ENCODE measurements around the gene OR1M1. TPM values are rescaled to one million over a fixed set of nuclear protein-coding genes. Genes with fewer than 3 reads are reported as not detected.
A peak's percentile ranks its signal among the peaks of the same experiment; 100 is the strongest.

OR1M1 gene
- total RNA-seq, 1 donor from 2014 or later: not detected

DNA sequence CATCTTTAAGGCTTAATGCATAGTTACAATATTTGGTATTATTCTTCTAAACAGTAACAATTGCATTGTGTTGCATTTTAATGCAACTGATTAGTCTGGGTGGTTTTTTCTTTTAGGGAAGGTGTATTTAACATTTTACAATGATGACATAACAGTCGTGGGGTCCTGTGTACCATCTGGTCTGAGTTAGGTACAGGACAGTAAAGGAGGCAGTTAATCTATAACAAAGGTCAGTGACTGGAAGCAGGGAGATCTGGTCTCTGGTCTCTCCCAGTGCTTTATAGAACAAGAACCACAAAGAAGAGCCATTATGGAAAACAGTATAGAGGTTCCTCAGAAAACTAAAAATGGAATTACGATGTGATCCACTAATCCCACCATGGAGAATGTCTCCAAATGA, 23.1 kb downstream of the OR1M1 start:
- H3K9me3 Mint-ChIP-seq: no peaks in the 10 kb centered on the region
- H3K27me3 Mint-ChIP-seq (ENCODE audit: low read depth): no peaks in the 10 kb centered on the region
- H3K4me3 Mint-ChIP-seq (ENCODE audit: low read depth): no peak overlapping the region
- H3K36me3 Mint-ChIP-seq (ENCODE audit: low read depth): no peaks in the 10 kb centered on the region
- DNase-seq (ENCODE audit: low spot score): no peak
- H3K27ac Mint-ChIP-seq: no peak overlapping the region
- no peaks in the 10 kb centered on the region for H3K4me1 Mint-ChIP-seq (ENCODE audit: low read depth)
- intact Hi-C loops (cut with micrococcal nuclease): no loop called here

DNA sequence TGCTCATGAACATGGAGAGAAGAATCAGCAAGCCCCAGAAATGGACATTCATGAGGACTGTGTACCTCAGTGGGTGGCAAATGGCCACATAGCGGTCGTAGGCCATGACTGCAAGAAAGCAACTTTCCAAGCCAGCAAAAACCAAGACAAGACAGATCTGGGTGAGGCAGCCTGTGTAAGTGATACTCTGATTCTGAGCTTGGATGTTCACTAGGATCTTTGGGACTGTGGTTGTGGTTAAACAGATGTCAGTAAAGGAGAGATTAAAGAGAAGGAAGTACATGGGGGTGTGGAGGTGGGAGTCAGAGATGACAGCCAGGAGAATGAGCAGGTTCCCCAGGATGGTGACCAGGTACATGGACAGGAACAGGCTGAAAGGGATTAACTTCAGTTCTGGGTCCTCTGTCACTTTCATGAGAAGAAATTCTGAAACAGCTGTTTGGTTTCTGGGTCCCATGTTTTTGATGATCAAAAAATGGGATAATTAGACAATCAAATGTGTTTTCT, 28.5 kb downstream of the OR1M1 start, which contains the start of gene OR7G1:
TSS of gene OR7G1 (minus strand) at position 457 of the 507 bp plus-strand sequence. CDS start at position 457, 0 bp downstream.
- intact Hi-C loops (cut with micrococcal nuclease): no loop called here
- Mint-ChIP-seq H3K27me3 (ENCODE audit: low read depth) (peaks cover 1% of the 10 kb centered on the region), H3K4me3 (ENCODE audit: low read depth) (no peak within 1 kb of the TSS), H3K27ac (no peak within 1 kb of the TSS), H3K36me3 (ENCODE audit: low read depth) (no peaks in the 10 kb centered on the region), H3K4me1 (ENCODE audit: low read depth) (no peaks in the 10 kb centered on the region), H3K9me3 (no peaks in the 10 kb centered on the region)
- DNase-seq (ENCODE audit: low spot score): no peak

DNA sequence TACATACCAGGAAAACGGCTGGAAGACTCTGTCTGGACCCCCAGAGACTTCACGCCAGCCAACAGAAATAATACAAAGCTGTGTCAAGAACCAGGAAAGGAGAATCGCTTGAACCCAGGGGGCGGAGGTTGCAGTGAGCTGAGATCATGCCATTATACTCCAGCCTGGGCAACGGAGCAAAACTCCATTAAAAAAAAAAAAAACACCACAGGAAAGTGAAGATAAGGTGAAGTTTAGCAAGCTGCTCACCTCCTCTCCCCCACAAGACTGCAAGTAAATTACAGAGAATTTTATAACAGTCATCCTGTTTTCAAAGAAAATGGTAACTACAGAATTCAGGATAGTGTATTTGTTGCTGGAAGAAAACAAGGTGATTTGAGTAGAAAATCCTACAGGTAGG, 29.7 kb downstream of the OR1M1 start:
- H3K27me3 Mint-ChIP-seq (ENCODE audit: low read depth): peaks cover 1% of the 10 kb centered on the region
- no peaks in the 10 kb centered on the region for H3K9me3 Mint-ChIP-seq
- no peaks in the 10 kb centered on the region for H3K36me3 Mint-ChIP-seq (ENCODE audit: low read depth)
- no peaks in the 10 kb centered on the region for H3K4me1 Mint-ChIP-seq (ENCODE audit: low read depth)
- intact Hi-C loops (cut with micrococcal nuclease): no loop called here
- no peak for DNase-seq (ENCODE audit: low spot score)
- no peak overlapping the region for H3K4me3 Mint-ChIP-seq (ENCODE audit: low read depth)
- no peak overlapping the region for H3K27ac Mint-ChIP-seq

DNA sequence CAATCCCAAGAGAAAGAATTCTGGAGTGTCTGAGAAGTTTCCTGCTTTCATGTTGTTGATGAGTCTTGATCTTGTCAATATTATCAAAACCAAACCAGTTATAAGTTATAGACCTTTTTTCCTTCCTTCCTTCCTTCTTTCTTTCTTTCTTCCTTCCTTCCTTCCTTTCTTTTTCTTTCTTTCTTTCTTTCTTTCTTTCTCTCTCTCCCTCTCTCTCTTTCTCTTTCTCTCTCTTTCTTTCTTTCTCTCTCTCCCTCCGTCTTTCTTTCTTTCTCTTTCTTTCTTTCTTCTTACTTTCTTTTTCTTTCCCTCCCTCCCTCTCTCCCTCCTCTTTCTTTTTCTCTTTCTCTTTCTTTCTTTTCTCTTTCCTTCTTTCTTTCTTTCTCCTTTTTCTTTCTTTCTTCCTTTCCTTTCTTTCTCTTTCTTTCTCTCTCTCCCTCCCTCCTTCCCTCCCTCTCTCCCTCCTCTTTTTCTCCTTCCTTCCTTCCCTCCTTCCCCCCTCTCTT, 40.1 kb downstream of the OR1M1 start, which contains the start of gene OR7G3:
TSS of gene OR7G3 (minus strand) at position 51 of the 506 bp plus-strand sequence. CDS start at position 51, 0 bp downstream.
- DNase-seq (ENCODE audit: low spot score): no peak
- H3K9me3 Mint-ChIP-seq: peaks cover 6% of the 10 kb centered on the region
- no peaks in the 10 kb centered on the region for H3K36me3 Mint-ChIP-seq (ENCODE audit: low read depth)
- peaks cover 2% of the 10 kb centered on the region for H3K4me1 Mint-ChIP-seq (ENCODE audit: low read depth)
- no peaks in the 10 kb centered on the region for H3K27me3 Mint-ChIP-seq (ENCODE audit: low read depth)
- H3K27ac Mint-ChIP-seq: no peak within 1 kb of the TSS
- intact Hi-C loops (cut with micrococcal nuclease): no loop called here
- no peak within 1 kb of the TSS for H3K4me3 Mint-ChIP-seq (ENCODE audit: low read depth)

DNA sequence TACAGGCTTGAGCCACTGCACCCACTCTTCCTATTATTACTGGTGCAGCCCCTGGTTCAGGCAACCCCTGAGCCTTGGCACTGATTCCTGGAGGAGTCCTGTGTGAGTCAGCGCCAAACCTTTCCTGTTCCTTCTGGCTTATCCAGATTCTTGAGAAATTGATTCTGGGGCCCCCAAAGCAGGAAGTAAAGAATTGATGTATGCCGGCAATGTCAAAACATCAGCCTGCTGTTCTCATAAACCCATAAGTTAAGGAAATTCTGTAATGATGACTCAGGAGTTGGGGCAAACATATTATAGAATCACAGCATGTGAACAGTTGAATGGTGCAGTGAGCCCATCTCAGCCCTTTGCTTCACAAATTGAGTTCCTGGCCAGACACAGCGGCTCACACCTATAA, 41.3 kb downstream of the OR1M1 start:
- H3K27me3 Mint-ChIP-seq (ENCODE audit: low read depth): no peaks in the 10 kb centered on the region
- peaks cover 5% of the 10 kb centered on the region for H3K9me3 Mint-ChIP-seq
- DNase-seq (ENCODE audit: low spot score): no peak

DNA sequence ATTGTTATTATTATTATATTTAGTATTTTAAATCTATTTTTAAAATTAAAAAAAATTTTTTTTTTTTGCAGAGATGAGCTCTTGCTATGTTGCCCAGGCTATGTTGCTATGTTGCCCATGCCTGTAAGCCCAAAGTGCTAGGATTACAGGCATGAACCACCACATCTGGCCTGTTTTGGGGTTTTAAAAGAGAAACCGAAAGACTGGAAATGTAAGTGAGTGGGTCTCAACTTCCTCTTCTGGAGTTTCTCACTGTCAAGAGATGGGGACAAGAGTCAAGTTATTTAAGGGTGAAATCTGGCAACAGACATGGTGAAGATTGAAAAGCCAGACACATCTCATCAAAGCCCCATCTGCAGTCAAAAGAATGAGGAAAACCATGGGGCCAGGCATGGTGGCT, 44.1 kb downstream of the OR1M1 start:
- Mint-ChIP-seq H3K36me3 (ENCODE audit: low read depth) (no peaks in the 10 kb centered on the region), H3K9me3 (no peaks in the 10 kb centered on the region), H3K4me3 (ENCODE audit: low read depth) (no peak overlapping the region), H3K4me1 (ENCODE audit: low read depth) (peaks cover 2% of the 10 kb centered on the region), H3K27ac (no peak overlapping the region), H3K27me3 (ENCODE audit: low read depth) (no peaks in the 10 kb centered on the region)
- no peak for DNase-seq (ENCODE audit: low spot score)
- intact Hi-C loops (cut with micrococcal nuclease): no loop called here

More for the DNA sequence above, 41.3 kb downstream of the OR1M1 start:
- no peak overlapping the region for H3K27ac Mint-ChIP-seq
- intact Hi-C loops (cut with micrococcal nuclease): no loop called here
- no peak overlapping the region for H3K4me3 Mint-ChIP-seq (ENCODE audit: low read depth)
- peaks cover 2% of the 10 kb centered on the region for H3K4me1 Mint-ChIP-seq (ENCODE audit: low read depth)
- H3K36me3 Mint-ChIP-seq (ENCODE audit: low read depth): no peaks in the 10 kb centered on the region

DNA sequence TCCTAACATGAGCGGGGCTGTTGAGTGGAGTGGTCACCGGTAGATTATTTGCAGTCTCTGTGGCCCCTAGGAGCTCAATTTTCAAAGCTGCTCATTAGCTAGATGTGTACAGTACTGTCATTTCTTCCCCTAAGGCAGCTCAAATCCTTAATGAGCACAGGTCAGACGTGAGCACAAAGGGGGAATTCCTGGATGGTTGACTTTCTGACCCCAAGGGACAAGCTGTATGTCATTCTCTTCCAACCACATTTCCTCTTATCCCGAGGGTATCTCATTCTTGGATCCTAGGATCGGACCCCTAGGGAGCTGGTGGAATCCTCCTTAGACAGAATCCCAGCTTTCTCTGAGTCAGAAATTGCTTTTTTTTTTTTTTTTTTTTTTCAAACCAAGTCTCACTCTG, 45.6 kb downstream of the OR1M1 start:
- Mint-ChIP-seq H3K36me3 (ENCODE audit: low read depth) (no peaks in the 10 kb centered on the region), H3K4me1 (ENCODE audit: low read depth) (peaks cover 6% of the 10 kb centered on the region), H3K27ac (no peak overlapping the region), H3K27me3 (ENCODE audit: low read depth) (no peaks in the 10 kb centered on the region), H3K4me3 (ENCODE audit: low read depth) (no peak overlapping the region), H3K9me3 (no peaks in the 10 kb centered on the region)
- intact Hi-C loops (cut with micrococcal nuclease): no loop called here
- no peak for DNase-seq (ENCODE audit: low spot score)

DNA sequence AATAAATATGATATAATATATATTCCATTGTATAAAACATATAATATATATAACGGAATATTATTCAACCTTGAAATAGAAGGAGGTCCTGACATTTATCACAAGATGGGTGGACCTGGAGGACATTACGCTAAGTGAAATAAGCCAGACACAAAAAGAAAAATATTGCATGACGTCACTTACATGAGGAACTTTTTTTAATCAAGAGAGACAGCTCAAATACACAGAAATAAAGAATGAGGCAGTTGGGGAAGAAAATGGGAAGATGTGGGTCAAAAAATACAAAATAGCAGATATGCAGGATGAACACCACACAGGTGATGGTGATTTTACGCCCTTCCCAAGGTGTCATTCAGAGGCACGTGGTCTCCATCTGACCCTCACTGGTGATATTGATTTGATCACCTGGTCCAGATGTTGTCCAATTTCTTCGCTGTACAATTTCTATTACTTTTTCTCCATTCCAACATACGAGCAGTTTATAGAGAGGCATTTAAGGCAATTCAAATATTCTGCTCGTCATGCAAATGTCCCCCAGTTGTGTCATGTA, 52.8 kb downstream of the OR1M1 start:
- Mint-ChIP-seq H3K36me3 (ENCODE audit: low read depth) (peaks cover 39% of the 10 kb centered on the region), H3K9me3 (peaks cover 23% of the 10 kb centered on the region), H3K27me3 (ENCODE audit: low read depth) (no peaks in the 10 kb centered on the region), H3K4me3 (ENCODE audit: low read depth) (peak overlapping the region; percentile 94), H3K27ac (peak overlapping the region; percentile 95), H3K4me1 (ENCODE audit: low read depth) (peaks cover 17% of the 10 kb centered on the region)
- intact Hi-C loops (cut with micrococcal nuclease): loop anchor here (1.0 to 5.0 kb wide), 3 partner anchors 173 to 651 kb away; partner anchors contain the start of gene ZNF561
- DNase-seq (ENCODE audit: low spot score): no peak

DNA sequence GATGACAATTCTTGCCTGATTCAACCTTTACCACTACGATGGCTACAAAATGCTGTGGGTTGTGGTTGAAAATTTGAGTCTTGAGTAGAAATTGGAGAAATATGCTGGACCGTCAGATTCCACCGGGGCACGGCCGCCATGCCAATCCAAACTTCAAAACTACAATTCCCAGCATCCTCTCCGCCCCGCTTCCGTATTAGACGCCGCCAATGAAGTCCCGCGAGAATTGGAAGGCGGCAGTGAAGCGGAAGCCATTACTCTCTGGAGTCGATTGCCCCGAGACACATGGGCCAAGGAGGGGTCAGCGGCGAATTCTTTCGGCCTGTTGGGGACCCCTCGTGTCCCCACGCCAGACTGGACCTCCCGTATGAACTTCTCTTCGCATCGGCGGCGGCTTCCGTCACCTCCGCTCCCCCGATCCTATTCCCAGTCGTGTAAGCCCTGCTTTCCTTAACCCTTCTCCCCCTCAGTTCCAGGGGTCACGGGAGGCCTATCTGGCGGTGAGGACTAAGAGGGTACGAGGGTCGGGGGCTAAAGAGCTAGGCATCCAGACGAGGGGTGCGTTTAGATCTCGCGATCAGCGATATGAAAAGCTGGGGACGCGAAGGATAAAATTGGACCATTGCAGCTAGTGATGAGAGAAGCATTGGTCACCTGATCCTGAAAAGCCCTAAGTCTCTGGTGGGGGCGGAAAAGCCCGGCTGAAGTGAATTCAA, 53.5 kb downstream of the OR1M1 start, which contains the start of gene ZNF317:
TSS of gene ZNF317 (plus strand) at position 239 of the 716 bp plus-strand sequence. CDS start 15,620 bp downstream, outside the sequence.
- Mint-ChIP-seq H3K4me1 (ENCODE audit: low read depth) (peaks cover 17% of the 10 kb centered on the region), H3K9me3 (peaks cover 30% of the 10 kb centered on the region), H3K27me3 (ENCODE audit: low read depth) (no peaks in the 10 kb centered on the region), H3K4me3 (ENCODE audit: low read depth) (peak within 1 kb of the TSS; percentile 94), H3K27ac (peak within 1 kb of the TSS; percentile 95), H3K36me3 (ENCODE audit: low read depth) (peaks cover 46% of the 10 kb centered on the region)
- DNase-seq (ENCODE audit: low spot score): peak; percentile 86
- intact Hi-C loops (cut with micrococcal nuclease): loop anchor here (1.0 to 5.0 kb wide), 3 partner anchors 172 to 650 kb away; partner anchors contain the start of gene ZNF561

DNA sequence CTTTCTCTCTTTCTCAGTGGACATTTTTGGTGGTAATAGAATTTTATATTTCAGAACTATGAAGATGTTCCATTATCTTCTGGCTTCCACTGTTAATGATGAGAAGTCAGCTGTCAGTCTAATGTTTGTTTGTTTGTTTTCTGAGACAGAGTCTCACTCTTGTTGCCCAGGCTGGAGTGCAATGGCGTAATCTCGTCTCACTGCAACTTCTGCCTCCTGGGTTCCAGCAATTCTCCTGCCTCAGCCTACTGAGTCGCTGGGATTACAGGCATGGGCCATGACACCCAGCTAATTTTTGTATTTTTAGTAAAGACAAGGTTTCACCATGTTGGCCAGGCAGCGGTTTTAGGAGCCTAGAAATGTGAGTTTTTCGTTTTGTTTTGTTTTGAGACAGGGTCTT, 58.1 kb downstream of the OR1M1 start:
- intact Hi-C loops (cut with micrococcal nuclease): loop anchor here (5.0 kb wide), 1 partner anchor 167 kb away; no protein-coding TSS in a partner anchor
- Mint-ChIP-seq H3K27ac (no peak overlapping the region), H3K4me3 (ENCODE audit: low read depth) (no peak overlapping the region), H3K9me3 (peaks cover 68% of the 10 kb centered on the region), H3K4me1 (ENCODE audit: low read depth) (peaks cover 10% of the 10 kb centered on the region), H3K27me3 (ENCODE audit: low read depth) (no peaks in the 10 kb centered on the region), H3K36me3 (ENCODE audit: low read depth) (peaks cover 89% of the 10 kb centered on the region)
- no peak for DNase-seq (ENCODE audit: low spot score)
